G401 (cell line): ENCODE measurements around the gene CCDC88C. TPM values are rescaled to one million over a fixed set of nuclear protein-coding genes. Genes with fewer than 3 reads are reported as not detected.
"Not testable (repeated sequence)": the region's sequence is repeated elsewhere in the genome, so short reads cannot be mapped to it uniquely, and the experiment has no call there.

ENCODE experiments used
- DNase-seq: peaks from one replicate; pipeline ENCODE4 v3.0.0-alpha.2; 2015; ENCODE audit warnings: low spot score
- in situ Hi-C: cut with HindIII; loops from 2 replicates; pipeline ENCODE4 v1.10.0; 2016; ENCODE audit warnings: low sequenced_read_pairs, mixed read lengths
- total RNA-seq: library from RNA; depleted of rRNA; stranded (reverse); fragments of >200 nt; shearing (Covaris generic); gene quantifications from 2 replicates; pipeline ENCODE4 v1.2.3, GENCODE V29; 2014

The CCDC88C gene
- total RNA-seq, 1 experiment from 2014 or later, result 16.9 TPM

DNA sequence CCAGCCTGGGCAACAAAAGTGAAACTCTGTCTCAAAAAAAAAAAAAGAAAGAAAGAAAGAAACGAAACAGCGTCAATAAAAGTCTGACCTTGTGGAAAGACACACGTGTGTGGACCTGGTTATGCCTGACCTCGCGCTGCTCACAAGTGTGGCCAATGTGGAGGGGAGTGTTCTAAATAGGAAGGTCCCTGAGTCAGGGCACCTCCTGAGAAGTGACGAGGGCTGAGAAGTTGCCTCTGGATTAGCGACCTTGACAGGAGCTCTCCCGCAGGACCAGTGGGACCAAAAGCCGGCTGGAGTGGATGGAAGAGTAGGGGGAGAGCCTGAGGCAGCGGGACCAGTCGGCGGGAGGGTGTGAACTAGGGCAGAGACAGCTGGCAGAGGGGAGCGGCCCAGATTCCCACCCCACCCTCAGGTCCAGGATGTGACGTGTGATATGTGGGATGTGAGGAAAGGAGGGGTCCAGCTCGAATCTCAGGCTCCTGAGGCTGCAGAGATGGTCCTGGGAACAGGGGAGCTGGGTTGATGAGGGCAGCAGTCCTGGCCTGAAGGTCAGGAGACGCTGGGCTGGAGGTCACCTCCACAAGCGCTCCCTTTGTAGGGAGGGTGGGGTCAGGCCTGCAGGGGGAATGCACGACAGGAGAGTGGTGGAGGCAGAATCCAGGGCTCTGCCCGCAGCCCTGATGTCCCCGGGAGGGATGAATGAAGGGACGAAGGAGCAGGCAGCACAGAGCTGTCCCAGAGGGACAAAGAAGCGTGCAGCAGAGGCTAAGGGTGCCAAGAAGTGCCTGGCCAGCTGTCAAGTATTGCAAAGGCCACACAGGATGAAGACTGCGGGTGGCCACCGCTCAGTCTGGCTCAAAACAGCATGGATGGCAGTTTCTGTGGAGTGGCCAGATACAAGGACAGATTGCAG lies 148.3 kb downstream of the CCDC88C start:
- in situ Hi-C loops, result no loop called here
- DNase-seq, result peak; percentile 78

- in situ Hi-C loops, result no loop called here
- no peak for DNase-seq
These were observed 149.6 kb downstream of the CCDC88C start for GRCh38 chr14:91267965-91268437.

DNA sequence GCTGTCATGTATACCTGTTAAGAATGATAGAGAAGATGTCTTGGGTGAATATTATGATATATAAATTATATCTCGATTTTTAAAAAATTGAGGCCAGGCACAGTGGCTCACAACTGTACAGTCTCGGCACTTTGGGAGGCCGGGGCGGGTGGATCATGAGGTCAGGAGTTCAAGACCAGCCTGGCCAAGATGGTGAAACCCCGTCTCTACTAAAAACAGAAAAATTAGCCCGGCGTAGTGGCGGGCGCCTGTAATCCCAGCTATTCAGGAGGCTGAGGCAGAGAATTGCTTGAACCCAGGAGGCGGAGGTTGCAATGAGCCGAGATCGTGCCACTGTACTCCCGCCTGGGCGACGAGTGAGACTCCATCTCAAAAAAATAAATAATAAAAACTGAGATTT lies 151.3 kb downstream of the CCDC88C start:
- in situ Hi-C loops, DNase-seq: not testable (repeated sequence)

- DNase-seq, result no peak
- in situ Hi-C loops, result no loop called here
These were observed 152.2 kb downstream of the CCDC88C start for GRCh38 chr14:91265404-91265803.

DNA sequence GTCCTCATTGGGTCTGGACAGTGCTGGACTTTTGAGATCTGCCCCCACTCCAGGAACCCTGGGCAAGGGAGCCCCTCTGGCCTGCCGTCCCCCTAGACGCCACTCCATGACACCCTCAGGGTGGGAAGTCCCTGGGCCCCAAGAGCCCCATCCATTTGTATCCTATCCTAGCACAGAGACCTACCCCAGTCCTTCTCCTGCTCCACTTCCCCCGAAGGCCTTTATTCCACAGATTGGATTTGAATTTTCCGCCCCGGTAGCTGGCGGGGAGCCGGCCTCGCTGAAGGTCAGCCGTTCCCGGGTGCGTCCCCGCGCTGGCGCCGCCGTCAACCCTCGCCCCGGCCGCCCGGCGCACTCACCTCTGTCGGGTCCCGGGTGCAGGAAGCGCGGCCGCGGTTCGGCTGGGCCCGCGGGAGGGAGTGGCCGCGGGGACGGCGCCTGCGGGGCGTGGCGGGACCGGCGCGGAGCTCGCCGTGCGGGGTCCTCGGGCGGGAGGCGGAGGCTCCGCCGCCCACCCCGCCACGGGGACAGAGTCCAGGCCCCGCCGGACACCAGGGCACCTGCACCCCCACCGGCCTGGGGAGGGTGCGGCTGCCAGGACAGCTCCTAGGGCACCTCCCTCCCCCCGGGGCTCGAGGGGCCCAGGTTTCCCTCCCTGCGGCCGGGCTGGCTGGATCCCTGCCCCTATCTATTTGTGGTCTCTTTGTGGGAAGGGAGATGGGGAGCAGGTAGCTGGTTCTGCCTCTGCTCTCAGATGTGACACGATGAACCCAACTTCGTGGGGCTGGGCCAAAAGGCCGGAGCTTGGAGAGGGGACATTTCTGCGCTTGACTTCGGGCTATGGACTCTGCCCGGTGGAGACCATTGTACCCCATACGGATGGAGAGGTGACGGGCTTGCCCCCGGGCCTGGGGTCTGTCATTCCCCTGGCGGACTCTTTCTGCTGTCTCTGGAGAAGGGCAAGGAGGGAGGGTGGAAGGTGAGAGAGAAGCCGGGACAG lies 153.2 kb downstream of the CCDC88C start:
- DNase-seq, result no peak
- in situ Hi-C loops, result no loop called here

DNA sequence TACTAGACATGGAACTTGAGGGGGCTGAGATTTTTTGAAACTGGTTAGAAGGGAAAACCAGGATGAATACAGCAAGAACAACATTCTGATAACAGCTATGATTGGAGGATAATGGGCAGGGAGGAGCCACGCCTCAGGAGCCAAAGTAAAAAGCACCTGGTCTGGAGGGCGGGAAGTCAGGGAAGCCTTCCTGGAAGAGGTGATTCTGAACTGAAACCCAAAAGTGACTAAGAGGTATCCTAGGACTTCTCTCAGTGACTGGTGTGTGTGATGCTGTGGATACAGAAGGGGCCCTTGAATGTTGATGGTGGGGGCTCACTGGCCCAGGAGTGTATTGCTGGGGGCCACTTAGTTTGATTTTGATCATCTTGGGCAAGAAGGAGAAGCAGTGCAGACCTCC lies 154.3 kb downstream of the CCDC88C start:
- no peak for DNase-seq

GRCh38 chr14:91261986-91262549 lies 155.6 kb downstream of the CCDC88C start:
- in situ Hi-C loops, result no loop called here

More for the DNA sequence above, 154.3 kb downstream of the CCDC88C start:
- in situ Hi-C loops, result no loop called here

DNA sequence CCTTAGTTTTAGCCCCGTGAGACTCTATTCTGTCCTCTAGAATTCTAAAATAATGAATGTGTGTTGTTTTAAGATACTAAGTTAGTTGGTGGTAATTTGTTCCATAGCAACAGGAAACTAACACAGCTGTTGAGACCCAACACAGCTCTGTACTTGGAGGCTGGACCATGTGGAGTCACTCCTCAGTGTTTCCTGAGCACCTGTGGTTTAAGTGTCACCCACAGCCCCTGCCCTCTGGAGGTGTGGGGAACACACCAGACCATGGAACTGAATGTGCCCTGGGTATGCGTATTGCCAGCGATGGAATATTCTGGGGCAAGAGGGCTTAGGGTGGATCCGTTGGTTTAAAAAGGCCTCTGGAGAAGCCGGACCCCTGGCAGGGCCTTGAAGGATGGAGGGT lies 156.5 kb downstream of the CCDC88C start:
- in situ Hi-C loops, result no loop called here
- no peak for DNase-seq

More at GRCh38 chr14:91261986-91262549, 155.6 kb downstream of the CCDC88C start:
- DNase-seq, result no peak

GRCh38 chr14:91258876-91259275 lies 158.7 kb downstream of the CCDC88C start:
- no peak for DNase-seq
- in situ Hi-C loops, result no loop called here

DNA sequence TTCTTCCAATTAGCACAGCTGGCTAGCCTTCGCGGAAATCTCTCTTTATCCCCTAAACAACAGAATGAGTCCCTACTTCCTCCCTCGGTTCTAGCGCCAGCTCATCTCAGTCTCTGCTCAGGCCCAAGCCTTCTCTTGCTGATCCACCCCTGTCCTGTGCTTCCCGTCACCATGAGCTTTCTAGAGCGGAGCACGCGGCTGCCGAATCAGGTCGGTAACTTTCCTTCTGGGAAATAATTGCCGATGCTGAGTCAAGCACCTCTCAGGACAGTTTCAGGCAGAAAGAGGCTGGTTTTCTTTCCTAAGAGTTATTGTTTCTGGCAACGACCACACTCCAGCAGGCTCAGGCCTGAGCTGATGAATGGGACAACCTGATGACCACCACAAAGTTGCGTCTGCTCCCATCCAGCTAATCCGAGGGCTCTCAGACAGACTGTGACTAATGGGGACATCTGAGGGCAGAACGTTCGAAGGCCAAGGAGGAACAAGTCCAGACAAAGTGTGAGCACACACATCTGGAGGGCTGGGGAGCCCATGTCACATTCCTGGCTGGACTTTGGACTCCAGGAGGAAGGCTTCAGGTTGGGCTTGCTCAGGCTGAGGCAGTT lies 159.5 kb downstream of the CCDC88C start:
- DNase-seq, result no peak
- in situ Hi-C loops, result no loop called here

DNA sequence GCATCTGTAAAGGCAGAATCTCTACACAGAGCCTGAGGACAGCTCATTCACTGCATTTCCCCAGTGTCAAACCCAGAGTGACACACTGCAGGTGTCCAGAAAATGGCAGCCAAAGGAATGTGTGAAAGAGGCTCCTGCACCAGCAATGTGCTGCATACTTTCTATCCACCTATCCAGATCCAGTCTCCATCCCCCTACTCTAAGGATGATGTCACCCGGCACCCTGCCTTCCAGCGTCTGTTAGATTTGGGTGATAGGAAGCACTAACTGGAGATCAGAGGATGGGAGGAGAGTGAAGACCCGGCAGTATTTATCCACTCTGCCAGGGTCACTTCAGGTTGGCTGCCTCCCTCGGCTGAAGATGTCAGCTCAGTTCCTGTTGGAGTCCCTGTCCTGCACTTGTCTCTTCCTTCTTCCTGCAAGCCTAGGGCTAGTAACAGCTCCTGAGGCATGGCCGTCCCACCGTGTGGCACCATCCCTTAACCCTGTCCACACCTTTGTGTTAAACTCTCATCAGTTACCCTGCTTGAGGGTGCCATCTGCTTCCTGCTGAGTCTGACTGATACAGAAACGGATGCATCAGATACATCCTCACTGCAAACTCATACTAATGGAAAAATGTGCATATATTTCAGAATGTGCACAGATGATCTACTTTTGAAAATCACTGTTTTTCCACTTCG lies 160.2 kb downstream of the CCDC88C start:
- DNase-seq, result peak; percentile 72
- in situ Hi-C loops, result no loop called here

- in situ Hi-C loops, result no loop called here
- peak; percentile 65 for DNase-seq
These were observed 161.0 kb downstream of the CCDC88C start for GRCh38 chr14:91256661-91257060.

DNA sequence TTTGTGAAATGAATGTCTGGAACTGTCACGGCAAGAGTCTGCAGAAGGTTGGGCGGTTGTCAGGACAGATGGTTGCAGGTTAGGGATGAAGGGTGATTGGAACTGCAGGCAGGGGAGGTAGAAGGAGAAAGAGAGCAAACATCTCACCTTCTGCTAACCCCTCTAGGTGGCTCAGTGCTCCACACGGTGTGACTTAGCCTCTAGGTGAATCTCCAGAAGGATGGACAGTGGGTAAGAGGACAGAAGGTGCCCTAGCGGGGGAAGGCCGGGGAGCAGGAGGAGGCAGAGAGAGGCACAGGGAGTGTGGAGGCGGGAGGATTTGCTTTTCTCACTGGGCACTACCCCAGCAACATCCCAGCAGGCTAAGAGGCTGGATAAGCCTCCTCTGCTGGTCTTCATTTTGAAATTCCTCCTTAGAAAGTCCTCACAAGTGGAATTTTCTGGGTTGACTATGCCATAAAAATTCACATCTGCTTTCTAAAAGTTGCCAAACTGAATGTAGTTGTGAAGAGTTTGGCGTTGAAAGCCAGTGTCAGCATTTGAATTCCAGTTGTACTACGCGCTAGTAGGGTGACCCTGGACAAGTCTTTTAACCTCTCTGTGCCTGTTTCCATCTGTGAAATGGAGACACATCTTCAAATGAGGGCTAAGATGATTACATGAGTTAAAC lies 162.5 kb downstream of the CCDC88C start:
- DNase-seq, result peak; percentile 82

DNA sequence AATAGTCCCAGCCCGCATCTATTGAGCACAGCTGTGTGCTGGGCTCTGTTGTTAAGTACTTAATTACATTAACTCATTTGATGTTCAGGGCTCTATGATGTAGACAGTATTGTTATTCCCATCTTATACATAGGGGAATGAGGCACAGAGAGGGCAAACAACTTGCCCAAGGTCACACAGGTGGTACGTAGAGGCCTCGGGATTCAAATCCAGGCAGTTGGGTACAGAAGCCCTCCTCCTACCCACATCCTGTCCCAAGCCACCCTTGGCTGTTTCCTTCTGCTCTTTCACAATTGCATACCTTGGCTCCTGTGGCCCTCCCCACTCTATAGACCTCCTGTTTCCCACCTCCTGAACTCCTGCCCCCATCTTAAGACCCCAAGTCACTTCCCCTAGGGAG lies 163.2 kb downstream of the CCDC88C start:
- no peak for DNase-seq
- in situ Hi-C loops, result no loop called here

More for the DNA sequence above, 162.5 kb downstream of the CCDC88C start:
- in situ Hi-C loops, result no loop called here

- in situ Hi-C loops, result no loop called here
- DNase-seq, result peak; percentile 60
These were observed 163.8 kb downstream of the CCDC88C start for GRCh38 chr14:91253795-91254323.

- peak; percentile 51 for DNase-seq
- in situ Hi-C loops, result no loop called here
These were observed 164.5 kb downstream of the CCDC88C start for GRCh38 chr14:91252871-91253794.

GRCh38 chr14:91250912-91251311 lies 166.7 kb downstream of the CCDC88C start:
- peak; percentile 64 for DNase-seq
- in situ Hi-C loops, result no loop called here
